ENCODE results near the gene IP6K2.

GRCh38 chr3:48702320-48702920, 14.6 kb downstream of the IP6K2 start:
- TF ChIP-seq CTCF (IDR thresholded peaks at IDR 0.05; ENCODE audit: low read depth, low read length, poor library complexity, severe bottlenecking) (no peak), EZH2phosphoT487 (IDR thresholded peaks at IDR 0.05; ENCODE audit: borderline replicate concordance, low read length) (no peak)
